HepG2 (cell line): ENCODE measurements around the gene DOK7. TPM values are rescaled to one million over a fixed set of nuclear protein-coding genes. Genes with fewer than 3 reads are reported as not detected.
"Not testable (repeated sequence)": the region's sequence is repeated elsewhere in the genome, so short reads cannot be mapped to it uniquely, and the experiment has no call there.

Source experiments
- ATAC-seq: fragments of 200-7000 bp; cut with Tn5 transposase; 3 replicates; pipeline ENCODE4 v1.9.1; 2020; ENCODE audit warnings: mild to moderate bottlenecking, moderate library complexity
- BruUV-seq: library from RNA; stranded (reverse); fragments of 400-500 nt; replicated peaks from 2 replicates; lab custom pipeline; 2021; lab: Mats Ljungman, UMichigan
- CTCF ChIA-PET: fragments of 300-600 bp; formaldehyde crosslinking; extraction: SDS; loops from one replicate; lab custom pipeline; 2021; ENCODE audit warnings: low total read pairs, inconsistent platforms, low intra/inter-chr PET ratio; lab: Yijun Ruan, JAX
- POLR2A ChIA-PET: fragments of 350-600 bp; sonication (Branson Sonifier 250); formaldehyde crosslinking; loops from one replicate; lab custom pipeline; 2020; ENCODE audit warnings: antibody characterized with exemption, inconsistent platforms; lab: Yijun Ruan, JAX
- DNase-seq: peaks from one replicate; pipeline ENCODE4 v3.0.0-alpha.2; 2015; ENCODE audit warnings: low spot score
- FAIRE-seq: peaks from 3 replicates; lab custom pipeline; 2011; peaks lifted over from hg19 to GRCh38; lab: Jason Lieb, UNC
- H2AFZ ChIP-seq: one replicate; pipeline ENCODE4 v1.6.1; 2011; ENCODE audit warnings: low read length, inconsistent platforms
- H3K27ac ChIP-seq: fragments of 300-600 bp; 3 replicates; pipeline ENCODE4 v1.8.0; 2011; ENCODE audit warnings: mixed run types, mild to moderate bottlenecking, mixed read lengths, low read length, inconsistent platforms; ENCODE audit not compliant: insufficient read depth; ENCODE audit errors: extremely low read length
- H3K27me3 ChIP-seq, 2 experiments: fragments of 200-600 bp in 1 of 2; 2 replicates in 1 of 2; 3 replicates in 1 of 2; pipeline versions ENCODE4 v1.6.0 to v1.8.0; 2011; ENCODE audit warnings: low read length in 2 of 2, mild to moderate bottlenecking in 2 of 2, moderate library complexity in 2 of 2, inconsistent platforms in 1 of 2; ENCODE audit not compliant: insufficient read depth in 2 of 2, control insufficient read depth in 1 of 2
- H3K36me3 ChIP-seq, 2 experiments: fragments of 200-600 bp in 1 of 2; replicated peaks in 1 of 2; 2 replicates in 1 of 2; 3 replicates in 1 of 2; pipeline versions ENCODE4 v1.5.1 to v1.8.0; 2011; ENCODE audit warnings: low read length in 2 of 2, inconsistent platforms in 1 of 2; ENCODE audit not compliant: insufficient read depth in 2 of 2, control insufficient read depth in 1 of 2
- H3K4me1 ChIP-seq: 2 replicates; pipeline ENCODE4 v1.5.1; 2012; ENCODE audit warnings: low read length, inconsistent platforms; ENCODE audit not compliant: insufficient read depth
- H3K4me2 ChIP-seq: 2 replicates; pipeline ENCODE4 v1.6.0; 2011; ENCODE audit warnings: low read depth, low read length, inconsistent platforms
- H3K4me3 ChIP-seq, 3 experiments: fragments of 200-600 bp in 1 of 3; sonication (generic), shearing (Covaris generic) in 1 of 3; replicated peaks in 1 of 3; 2 replicates each; pipeline ENCODE4 v1.5.1; 2011 to 2016; ENCODE audit warnings: low read length in 3 of 3, inconsistent platforms in 2 of 3, low read depth in 2 of 3, mild to moderate bottlenecking in 2 of 3, control low read depth in 1 of 3, mixed read lengths in 1 of 3; ENCODE audit not compliant: insufficient read depth in 1 of 3
- H3K79me2 ChIP-seq: one replicate; pipeline ENCODE4 v1.6.1; 2011; ENCODE audit warnings: low read length, inconsistent platforms; ENCODE audit not compliant: insufficient read depth
- H3K9ac ChIP-seq: 2 replicates; pipeline ENCODE4 v1.6.0; 2011; ENCODE audit warnings: mild to moderate bottlenecking, low read depth, low read length, inconsistent platforms; ENCODE audit not compliant: insufficient read depth
- H3K9me3 ChIP-seq: 2 replicates; pipeline ENCODE4 v1.5.1; 2012; ENCODE audit warnings: mild to moderate bottlenecking, low read length
- H4K20me1 ChIP-seq: 2 replicates; pipeline ENCODE4 v1.6.0; 2011; ENCODE audit warnings: inconsistent platforms, mild to moderate bottlenecking, low read length, moderate library complexity; ENCODE audit not compliant: insufficient read depth
- CCAR2 ChIP-seq: fragments of 200-400 bp; formaldehyde crosslinking; optimal IDR thresholded peaks from 2 replicates; pipeline ENCODE3; 2018; ENCODE audit warnings: low read depth, mild to moderate bottlenecking, low read length, moderate library complexity
- EED ChIP-seq: sonication (generic); formaldehyde crosslinking; IDR thresholded peaks from 2 replicates; pipeline ENCODE4 v1.5.0; 2020; ENCODE audit warnings: mild to moderate bottlenecking, missing genetic modification reagents
- ETV6 ChIP-seq: sonication (generic); formaldehyde crosslinking; conservative IDR thresholded peaks from 2 replicates; pipeline ENCODE4 v1.4.0; 2020; ENCODE audit warnings: missing genetic modification reagents
- MXD4 ChIP-seq: IDR thresholded peaks from 2 replicates; pipeline ENCODE4 v1.6.1; 2016; ENCODE audit warnings: mild to moderate bottlenecking, missing biosample characterization, missing genetic modification reagents
- NCOA2 ChIP-seq: sonication (generic); formaldehyde crosslinking; IDR thresholded peaks from 2 replicates; pipeline ENCODE4 v1.8.0; 2022; ENCODE audit warnings: inconsistent platforms
- ZNF549 ChIP-seq: sonication (generic); formaldehyde crosslinking; IDR thresholded peaks from 2 replicates; pipeline ENCODE4 v1.5.0; 2020; ENCODE audit warnings: missing genetic modification reagents
- WGBS: methylation state at CpG from one replicate; pipeline ENCODE4 v1.1.6; 2017; ENCODE audit warnings: low lambda C conversion rate; 5-methylcytosine and 5-hydroxymethylcytosine counted together
- in situ Hi-C: cut with HindIII; loops from 2 replicates; pipeline ENCODE4 v1.10.0; 2017; ENCODE audit warnings: low pct_unique_long_range_greater_than_20kb; ENCODE audit not compliant: extremely low pct_ligation_motif_present
- intact Hi-C: fragments of 100-400 bp; cut with micrococcal nuclease; formaldehyde crosslinking; loops from one replicate; pipeline ENCODE4 v1.10.0; 2022; ENCODE audit not compliant: unreplicated experiment
- polyA plus RNA-seq, 8 experiments: library from polyadenylated mRNA; depleted of rRNA in 3 of 8; stranded (reverse) in 7 of 8; unstranded in 1 of 8; fragments of >200 nt; fragmentation: Illumina TruSeq in 4 of 8; extraction: Trizol in 4 of 8; gene quantifications; 2 replicates each; pipeline versions ENCODE4 v1.2.1 to v1.2.3, GENCODE V29; 2011 to 2016; ENCODE audit warnings: low read depth in 4 of 8, missing spikeins in 1 of 8, mixed read lengths in 1 of 8; ENCODE audit not compliant: insufficient read depth in 1 of 8
- total RNA-seq, 5 experiments: library from RNA; depleted of rRNA; stranded (reverse); fragments of >200 nt; fragmentation: Illumina TruSeq; extraction: Trizol; gene quantifications; 2 replicates each; pipeline ENCODE4 v1.2.3, GENCODE V29; 2016; ENCODE audit warnings: low read depth in 1 of 5
- TF ChIP-seq, protein P1 (sequence below): sonication (generic); formaldehyde crosslinking; IDR thresholded peaks from 2 replicates; pipeline ENCODE4 v1.5.0; 2020; ENCODE audit warnings: mild to moderate bottlenecking, low read depth, missing genetic modification reagents, borderline replicate concordance
- TF ChIP-seq, protein P2 (sequence below): sonication (generic); formaldehyde crosslinking; IDR thresholded peaks from 2 replicates; pipeline ENCODE4 v1.5.1; 2020; ENCODE audit warnings: missing genetic modification reagents, mild to moderate bottlenecking, borderline replicate concordance
- TF ChIP-seq, protein P3 (sequence below): sonication (generic); formaldehyde crosslinking; IDR thresholded peaks from 2 replicates; pipeline ENCODE4 v1.4.0; 2020; ENCODE audit warnings: missing genetic modification reagents

The DOK7 gene
- total and polyA plus RNA-seq, 2 of the 13 experiments (the other 11 are each of a cell fraction or from before 2014, with no cell fraction given), result 0.03 to 0.07 TPM

DNA sequence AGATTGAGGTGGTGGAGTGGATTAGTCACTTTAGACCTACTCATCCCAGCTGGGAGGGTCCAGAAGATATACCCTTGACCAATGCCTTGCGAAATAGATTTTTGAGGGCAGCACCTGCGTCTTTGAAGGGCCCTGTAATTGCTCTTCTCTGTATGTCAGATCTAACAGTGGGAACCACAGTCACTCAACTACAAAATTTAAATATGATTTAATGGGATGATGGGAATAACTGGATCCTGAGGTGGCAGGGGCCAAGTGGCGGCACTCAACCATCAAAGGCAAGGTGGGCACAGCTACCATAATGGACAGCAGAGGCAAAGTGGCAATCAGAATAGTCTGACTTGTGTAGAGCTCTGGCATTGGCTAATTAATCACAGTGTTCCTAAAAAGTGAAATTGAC lies 7.5 kb upstream of the DOK7 start:
- H3K27ac ChIP-seq, H3K36me3 ChIP-seq, H3K4me2 ChIP-seq, in situ Hi-C loops, H3K4me3 ChIP-seq, DNase-seq, H2AFZ ChIP-seq, ATAC-seq, H3K79me2 ChIP-seq, POLR2A ChIA-PET, BruUV-seq, CTCF ChIA-PET, intact Hi-C loops, H3K9me3 ChIP-seq, FAIRE-seq, H4K20me1 ChIP-seq, H3K9ac ChIP-seq: not testable (repeated sequence)
- peaks cover 15% of the 10 kb centered on the region for H3K4me1 ChIP-seq
- 33% methylated on average over 3 of the region's 3 CpGs for WGBS
- peaks cover 0 to 12% of the 10 kb centered on the region in 2 experiments; a peak in 4 of 5 replicates for H3K27me3 ChIP-seq

DNA sequence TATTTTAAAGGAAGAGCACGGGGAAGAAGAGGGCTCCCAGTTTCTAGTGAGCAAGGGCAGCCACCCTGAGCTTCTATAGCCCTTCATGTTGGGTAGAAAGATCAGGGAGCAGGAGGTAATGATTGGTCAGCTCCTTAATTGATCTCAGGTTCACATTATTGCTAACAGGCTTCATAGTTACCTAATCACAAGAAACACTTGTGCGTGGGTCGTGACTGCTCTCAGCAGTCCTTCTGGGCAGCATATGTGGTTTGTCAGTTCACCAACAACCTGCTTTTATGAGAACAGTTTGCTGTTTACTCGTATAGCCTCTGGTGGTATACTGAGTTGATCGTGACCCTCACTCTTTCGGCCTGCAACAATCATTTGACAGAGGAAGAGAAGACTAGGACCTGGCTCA lies 4.7 kb upstream of the DOK7 start:
- FAIRE-seq (no peak), DNase-seq (no peak), ATAC-seq (no peak)
- TF ChIP-seq, protein P1, sequence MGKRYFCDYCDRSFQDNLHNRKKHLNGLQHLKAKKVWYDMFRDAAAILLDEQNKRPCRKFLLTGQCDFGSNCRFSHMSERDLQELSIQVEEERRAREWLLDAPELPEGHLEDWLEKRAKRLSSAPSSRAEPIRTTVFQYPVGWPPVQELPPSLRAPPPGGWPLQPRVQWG (CRISPR knock-in tag), result no peak
- TF ChIP-seq, protein P2, sequence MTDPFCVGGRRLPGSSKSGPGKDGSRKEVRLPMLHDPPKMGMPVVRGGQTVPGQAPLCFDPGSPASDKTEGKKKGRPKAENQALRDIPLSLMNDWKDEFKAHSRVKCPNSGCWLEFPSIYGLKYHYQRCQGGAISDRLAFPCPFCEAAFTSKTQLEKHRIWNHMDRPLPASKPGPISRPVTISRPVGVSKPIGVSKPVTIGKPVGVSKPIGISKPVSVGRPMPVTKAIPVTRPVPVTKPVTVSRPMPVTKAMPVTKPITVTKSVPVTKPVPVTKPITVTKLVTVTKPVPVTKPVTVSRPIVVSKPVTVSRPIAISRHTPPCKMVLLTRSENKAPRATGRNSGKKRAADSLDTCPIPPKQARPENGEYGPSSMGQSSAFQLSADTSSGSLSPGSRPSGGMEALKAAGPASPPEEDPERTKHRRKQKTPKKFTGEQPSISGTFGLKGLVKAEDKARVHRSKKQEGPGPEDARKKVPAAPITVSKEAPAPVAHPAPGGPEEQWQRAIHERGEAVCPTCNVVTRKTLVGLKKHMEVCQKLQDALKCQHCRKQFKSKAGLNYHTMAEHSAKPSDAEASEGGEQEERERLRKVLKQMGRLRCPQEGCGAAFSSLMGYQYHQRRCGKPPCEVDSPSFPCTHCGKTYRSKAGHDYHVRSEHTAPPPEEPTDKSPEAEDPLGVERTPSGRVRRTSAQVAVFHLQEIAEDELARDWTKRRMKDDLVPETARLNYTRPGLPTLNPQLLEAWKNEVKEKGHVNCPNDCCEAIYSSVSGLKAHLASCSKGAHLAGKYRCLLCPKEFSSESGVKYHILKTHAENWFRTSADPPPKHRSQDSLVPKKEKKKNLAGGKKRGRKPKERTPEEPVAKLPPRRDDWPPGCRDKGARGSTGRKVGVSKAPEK, result no peak
- TF ChIP-seq, protein P3, sequence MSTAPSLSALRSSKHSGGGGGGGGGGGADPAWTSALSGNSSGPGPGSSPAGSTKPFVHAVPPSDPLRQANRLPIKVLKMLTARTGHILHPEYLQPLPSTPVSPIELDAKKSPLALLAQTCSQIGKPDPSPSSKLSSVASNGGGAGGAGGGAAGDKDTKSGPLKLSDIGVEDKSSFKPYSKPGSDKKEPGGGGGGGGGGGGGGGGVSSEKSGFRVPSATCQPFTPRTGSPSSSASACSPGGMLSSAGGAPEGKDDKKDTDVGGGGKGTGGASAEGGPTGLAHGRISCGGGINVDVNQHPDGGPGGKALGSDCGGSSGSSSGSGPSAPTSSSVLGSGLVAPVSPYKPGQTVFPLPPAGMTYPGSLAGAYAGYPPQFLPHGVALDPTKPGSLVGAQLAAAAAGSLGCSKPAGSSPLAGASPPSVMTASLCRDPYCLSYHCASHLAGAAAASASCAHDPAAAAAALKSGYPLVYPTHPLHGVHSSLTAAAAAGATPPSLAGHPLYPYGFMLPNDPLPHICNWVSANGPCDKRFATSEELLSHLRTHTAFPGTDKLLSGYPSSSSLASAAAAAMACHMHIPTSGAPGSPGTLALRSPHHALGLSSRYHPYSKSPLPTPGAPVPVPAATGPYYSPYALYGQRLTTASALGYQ (CRISPR knock-in tag), result no peak
- TF ChIP-seq ETV6 (CRISPR knock-in tag) (no peak), NCOA2 (CRISPR knock-in tag) (no peak), CCAR2 (no peak), MXD4 (CRISPR knock-in tag) (no peak), EED (no peak), ZNF549 (CRISPR knock-in tag) (no peak)
- Histone ChIP-seq H3K9me3 (no peaks in the 10 kb centered on the region), H3K27me3 (peaks cover 5 to 35% of the 10 kb centered on the region in 2 experiments), H3K4me3 (no peak overlapping the region), H2AFZ (no peak overlapping the region), H3K27ac (no peak overlapping the region), H3K79me2 (no peaks in the 10 kb centered on the region), H3K9ac (no peak overlapping the region), H3K4me2 (no peak overlapping the region), H3K4me1 (peaks cover 16% of the 10 kb centered on the region), H4K20me1 (no peaks in the 10 kb centered on the region), H3K36me3 (no peaks in the 10 kb centered on the region)
- no TSS peak for BruUV-seq
- in situ Hi-C loops, result no loop called here
- ChIA-PET POLR2A (no interaction called here), CTCF (no interaction called here)
- 28% methylated on average over 6 of the region's 6 CpGs for whole genome bisulfite sequencing
- intact Hi-C loops, result no loop called here
